Measurements from ENCODE around the gene HBS1L. TPM values are rescaled to one million over a fixed set of nuclear protein-coding genes. Genes with fewer than 3 reads are reported as not detected.

HBS1L gene
- total RNA-seq, 1 donor from 2014 or later = 97.5 TPM

DNA sequence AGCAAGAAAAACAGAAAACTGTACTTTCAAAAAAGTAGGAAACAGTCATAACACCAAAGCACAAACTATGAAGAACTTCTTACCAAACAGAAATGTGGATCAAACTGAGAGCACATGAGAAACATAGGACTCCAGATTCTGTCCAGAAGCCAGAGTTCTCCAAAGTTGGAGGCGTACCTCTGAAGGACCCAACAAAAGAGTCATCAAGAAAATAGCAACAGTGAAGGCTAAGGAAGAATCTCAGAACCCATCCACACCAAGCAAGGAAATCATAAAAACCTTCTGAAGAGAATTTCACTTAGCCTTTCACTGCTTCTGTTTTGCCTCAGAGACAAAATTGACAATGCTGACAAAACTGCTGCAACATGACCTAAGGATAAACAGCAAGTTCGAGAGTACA, 29.4 kb downstream of the HBS1L start:
- Histone ChIP-seq H3K4me3 (ENCODE audit: low read depth, low read length) (no peak overlapping the region), H3K36me3 (ENCODE audit: control insufficient read depth, insufficient read depth, low read length) (no peaks in the 10 kb centered on the region), H3K27me3 (ENCODE audit: control insufficient read depth, insufficient read depth, low read length) (no peaks in the 10 kb centered on the region)
- TF ChIP-seq, protein P1, sequence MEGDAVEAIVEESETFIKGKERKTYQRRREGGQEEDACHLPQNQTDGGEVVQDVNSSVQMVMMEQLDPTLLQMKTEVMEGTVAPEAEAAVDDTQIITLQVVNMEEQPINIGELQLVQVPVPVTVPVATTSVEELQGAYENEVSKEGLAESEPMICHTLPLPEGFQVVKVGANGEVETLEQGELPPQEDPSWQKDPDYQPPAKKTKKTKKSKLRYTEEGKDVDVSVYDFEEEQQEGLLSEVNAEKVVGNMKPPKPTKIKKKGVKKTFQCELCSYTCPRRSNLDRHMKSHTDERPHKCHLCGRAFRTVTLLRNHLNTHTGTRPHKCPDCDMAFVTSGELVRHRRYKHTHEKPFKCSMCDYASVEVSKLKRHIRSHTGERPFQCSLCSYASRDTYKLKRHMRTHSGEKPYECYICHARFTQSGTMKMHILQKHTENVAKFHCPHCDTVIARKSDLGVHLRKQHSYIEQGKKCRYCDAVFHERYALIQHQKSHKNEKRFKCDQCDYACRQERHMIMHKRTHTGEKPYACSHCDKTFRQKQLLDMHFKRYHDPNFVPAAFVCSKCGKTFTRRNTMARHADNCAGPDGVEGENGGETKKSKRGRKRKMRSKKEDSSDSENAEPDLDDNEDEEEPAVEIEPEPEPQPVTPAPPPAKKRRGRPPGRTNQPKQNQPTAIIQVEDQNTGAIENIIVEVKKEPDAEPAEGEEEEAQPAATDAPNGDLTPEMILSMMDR (IDR thresholded peaks at IDR 0.05; ENCODE audit: insufficient read depth, low read length, poor library complexity, severe bottlenecking) = no peak
- DNase-seq (ENCODE audit: low read depth) = no peak

DNA sequence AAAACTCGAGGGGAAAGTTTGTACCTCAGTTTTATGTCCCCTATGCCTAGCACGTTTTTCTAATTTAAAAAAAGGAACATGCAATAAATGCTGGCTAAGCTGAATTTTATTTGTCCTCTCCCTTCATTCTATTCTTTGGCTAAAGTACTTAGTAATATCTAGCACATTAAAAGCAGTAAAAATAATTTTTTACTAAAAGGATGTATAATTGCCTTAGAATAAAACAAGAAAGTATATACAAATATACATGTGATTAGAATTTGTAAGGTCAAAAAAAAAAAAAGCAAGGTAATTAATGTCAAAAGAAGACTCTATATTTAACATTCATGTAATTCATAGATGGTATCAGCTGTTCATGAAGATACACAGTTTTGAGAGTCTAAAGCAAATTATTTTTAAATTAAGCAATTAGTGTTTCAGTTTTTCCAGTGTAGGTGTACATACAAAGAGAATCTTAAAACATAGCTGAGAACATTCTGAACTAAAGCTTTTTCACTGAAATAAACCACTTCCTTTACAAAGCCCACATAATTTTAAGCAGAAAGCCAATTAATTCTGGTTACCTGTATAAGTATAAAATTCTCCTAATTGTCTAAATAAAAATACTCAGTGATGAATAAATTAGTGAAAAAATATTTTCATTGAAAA, 32.4 kb downstream of the HBS1L start:
- Histone ChIP-seq H3K36me3 (ENCODE audit: control insufficient read depth, insufficient read depth, low read length) (no peaks in the 10 kb centered on the region), H3K4me3 (ENCODE audit: low read depth, low read length) (no peak overlapping the region), H3K27me3 (ENCODE audit: control insufficient read depth, insufficient read depth, low read length) (no peaks in the 10 kb centered on the region)
- no peak for DNase-seq (ENCODE audit: low read depth)
- TF ChIP-seq, protein P1 (IDR thresholded peaks at IDR 0.05; ENCODE audit: insufficient read depth, low read length, poor library complexity, severe bottlenecking) = no peak

DNA sequence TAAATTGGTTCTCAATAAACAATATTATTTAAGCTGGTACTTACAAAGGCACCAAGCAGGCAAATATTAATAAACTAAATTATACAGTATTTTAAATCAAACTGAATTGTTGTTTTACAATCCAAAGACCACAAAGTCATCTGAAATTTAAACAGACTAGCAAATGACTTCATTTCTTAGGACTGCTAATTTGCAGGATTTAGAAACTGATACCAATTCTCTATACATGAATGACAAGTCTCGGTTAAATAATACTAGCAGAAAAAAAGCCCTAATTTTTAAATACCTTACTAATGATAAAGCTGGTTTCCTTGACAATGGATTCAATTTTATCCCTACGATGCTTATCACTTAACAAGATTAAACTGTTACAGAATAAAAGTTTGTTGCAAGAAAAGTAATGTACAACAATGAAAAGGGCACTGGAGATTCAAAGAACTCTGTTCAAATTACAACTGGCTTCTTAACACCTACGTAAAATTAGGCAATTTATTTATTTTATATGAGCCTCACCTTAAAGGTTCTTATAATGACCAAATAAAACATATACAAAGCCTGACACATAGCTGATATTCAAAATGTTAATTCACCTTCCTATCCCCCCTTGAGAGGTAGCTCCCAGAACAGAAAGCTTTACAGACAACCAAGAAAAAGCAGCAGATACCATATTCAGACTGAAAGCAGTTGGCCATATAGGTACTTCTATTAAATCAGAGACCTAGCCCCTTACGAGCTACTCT, 33.1 kb downstream of the HBS1L start:
- Histone ChIP-seq H3K4me3 (ENCODE audit: low read depth, low read length) (no peak overlapping the region), H3K36me3 (ENCODE audit: control insufficient read depth, insufficient read depth, low read length) (no peaks in the 10 kb centered on the region), H3K27me3 (ENCODE audit: control insufficient read depth, insufficient read depth, low read length) (no peaks in the 10 kb centered on the region)
- no peak for DNase-seq (ENCODE audit: low read depth)
- TF ChIP-seq, protein P1 (IDR thresholded peaks at IDR 0.05; ENCODE audit: insufficient read depth, low read length, poor library complexity, severe bottlenecking) = no peak

DNA sequence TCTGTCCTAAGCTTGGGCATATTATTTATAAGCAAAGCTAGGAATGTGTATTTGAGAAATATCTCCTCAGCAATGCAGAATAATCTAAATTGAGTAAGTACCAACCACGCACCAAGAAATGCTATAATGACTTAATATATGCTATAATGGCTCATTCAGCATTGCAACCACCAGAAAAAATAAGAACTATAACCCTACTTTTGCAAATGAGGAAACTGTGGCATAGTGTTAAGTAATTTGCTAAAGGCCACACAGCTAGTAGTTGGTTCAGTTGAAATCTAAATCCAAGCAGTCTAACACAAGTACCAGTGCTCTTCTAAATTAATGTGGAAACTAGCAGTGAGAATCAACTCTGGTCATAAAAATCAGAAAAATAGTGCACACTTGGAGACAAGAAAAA, 35.7 kb downstream of the HBS1L start:
- H3K27me3 ChIP-seq (ENCODE audit: control insufficient read depth, insufficient read depth, low read length) = no peaks in the 10 kb centered on the region
- no peak for DNase-seq (ENCODE audit: low read depth)
- no peak overlapping the region for H3K4me3 ChIP-seq (ENCODE audit: low read depth, low read length)
- TF ChIP-seq, protein P1 (IDR thresholded peaks at IDR 0.05; ENCODE audit: insufficient read depth, low read length, poor library complexity, severe bottlenecking) = no peak
- H3K36me3 ChIP-seq (ENCODE audit: control insufficient read depth, insufficient read depth, low read length) = no peaks in the 10 kb centered on the region

DNA sequence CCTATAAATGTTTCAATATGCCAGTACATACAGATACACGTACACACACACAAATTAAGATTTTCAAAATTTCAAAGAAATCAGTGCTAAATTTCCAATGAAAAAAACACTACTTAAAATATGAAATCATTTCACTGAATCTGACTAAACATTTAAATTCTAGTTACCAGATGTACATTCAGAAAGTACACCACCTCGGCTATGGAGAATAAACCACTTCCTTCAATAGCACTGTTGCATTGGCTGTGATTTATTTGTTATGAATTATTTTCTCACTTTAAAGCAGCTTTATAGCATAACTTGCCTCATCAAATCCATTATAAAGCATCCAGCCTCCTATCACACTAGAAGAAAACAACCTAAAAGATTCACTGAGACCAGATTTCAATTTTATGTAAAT, 36.6 kb downstream of the HBS1L start:
- H3K27me3 ChIP-seq (ENCODE audit: control insufficient read depth, insufficient read depth, low read length) = no peaks in the 10 kb centered on the region
- no peaks in the 10 kb centered on the region for H3K36me3 ChIP-seq (ENCODE audit: control insufficient read depth, insufficient read depth, low read length)
- TF ChIP-seq, protein P1 (IDR thresholded peaks at IDR 0.05; ENCODE audit: insufficient read depth, low read length, poor library complexity, severe bottlenecking) = no peak
- DNase-seq (ENCODE audit: low read depth) = no peak
- H3K4me3 ChIP-seq (ENCODE audit: low read depth, low read length) = no peak overlapping the region
